H1 (cell line): ENCODE data around the gene DPH1. TPM values are rescaled to one million over a fixed set of nuclear protein-coding genes. Genes with fewer than 3 reads are reported as not detected.

Experiments
- CTCF ChIA-PET: fragments of 300-600 bp; sonication (Branson Sonifier 250); formaldehyde crosslinking; loops from one replicate; lab custom pipeline; 2021; ENCODE audit not compliant: partially characterized antibody; lab: Charles Lee
- POLR2A ChIA-PET: fragments of 300-600 bp; sonication (Branson Sonifier 250); formaldehyde crosslinking; loops from one replicate; lab custom pipeline; 2021; ENCODE audit warnings: inconsistent platforms; ENCODE audit not compliant: partially characterized antibody; lab: Charles Lee
- DNase-seq, 2 experiments: peaks; one replicate each; pipeline versions ENCODE4 v3.0.0 to v3.0.0-alpha.2; 2010 to 2022; ENCODE audit warnings: low spot score in 2 of 2, low read depth in 1 of 2, mixed read lengths in 1 of 2
- FAIRE-seq: peaks from 2 replicates; lab custom pipeline; 2011; peaks lifted over from hg19 to GRCh38; lab: Jason Lieb, UNC
- H2AFZ ChIP-seq: 2 replicates; pipeline ENCODE4 v1.8.1; 2012; ENCODE audit warnings: low read length, inconsistent platforms
- H2AK5ac ChIP-seq: 2 replicates; pipeline ENCODE4 v1.6.1; 2013; ENCODE audit warnings: low read depth, low read length
- H2BK120ac ChIP-seq: replicated peaks from 2 replicates; pipeline ENCODE3; 2013; ENCODE audit warnings: low read depth, low read length, inconsistent platforms
- H2BK12ac ChIP-seq: 2 replicates; pipeline ENCODE4 v1.6.1; 2013; ENCODE audit warnings: low read depth, low read length
- H2BK15ac ChIP-seq: 2 replicates; pipeline ENCODE4 v1.6.1; 2013; ENCODE audit warnings: low read length
- H2BK20ac ChIP-seq: 2 replicates; pipeline ENCODE4 v1.6.1; 2013; ENCODE audit warnings: low read length
- H2BK5ac ChIP-seq: 2 replicates; pipeline ENCODE4 v1.6.1; 2013; ENCODE audit warnings: low read depth, low read length
- H3K14ac ChIP-seq: 2 replicates; pipeline ENCODE4 v1.6.1; 2013; ENCODE audit warnings: inconsistent platforms; ENCODE audit not compliant: insufficient read length
- H3K18ac ChIP-seq: 2 replicates; pipeline ENCODE4 v1.6.1; 2013; ENCODE audit warnings: low read length; ENCODE audit errors: extremely low read depth
- H3K23ac ChIP-seq: 2 replicates; pipeline ENCODE4 v1.6.1; 2013; ENCODE audit warnings: inconsistent platforms; ENCODE audit not compliant: insufficient read length
- H3K23me2 ChIP-seq: 2 replicates; pipeline ENCODE4 v1.6.1; 2013; ENCODE audit warnings: low read depth, low read length
- H3K27ac ChIP-seq: 2 replicates; pipeline ENCODE4 v1.6.1; 2011; ENCODE audit warnings: low read depth, low read length, inconsistent platforms
- H3K27me3 ChIP-seq, 4 experiments: replicated peaks in 1 of 4; 1 replicate in 1 of 4; 2 replicates in 3 of 4; pipeline versions ENCODE4 v1.6.1 to v1.8.1; 2011 to 2013; ENCODE audit warnings: low read length in 3 of 4, mild to moderate bottlenecking in 3 of 4, inconsistent platforms in 2 of 4, mixed read lengths in 2 of 4, moderate library complexity in 1 of 4; ENCODE audit not compliant: control insufficient read depth in 3 of 4, insufficient read depth in 3 of 4; ENCODE audit errors: extremely low read depth in 1 of 4
- H3K36me3 ChIP-seq, 4 experiments: 2 replicates each; pipeline versions ENCODE4 v1.6.1 to v1.8.1; 2011 to 2013; ENCODE audit warnings: mild to moderate bottlenecking in 4 of 4, low read length in 3 of 4, moderate library complexity in 2 of 4, control low read depth in 1 of 4, inconsistent platforms in 1 of 4; ENCODE audit not compliant: insufficient read depth in 4 of 4, control insufficient read depth in 2 of 4
- H3K4ac ChIP-seq: replicated peaks from 2 replicates; pipeline ENCODE3; 2013; ENCODE audit warnings: low read length, low read depth, mixed read lengths, inconsistent platforms; ENCODE audit not compliant: insufficient read length
- H3K4me1 ChIP-seq, 4 experiments: replicated peaks in 1 of 4; 1 replicate in 1 of 4; 2 replicates in 3 of 4; pipeline versions ENCODE4 v1.6.1 to v1.8.1; 2011 to 2013; ENCODE audit warnings: low read length in 3 of 4, inconsistent platforms in 2 of 4, mixed read lengths in 1 of 4; ENCODE audit not compliant: insufficient read depth in 4 of 4, control insufficient read depth in 3 of 4
- H3K4me2 ChIP-seq, 2 experiments: 2 replicates each; pipeline versions ENCODE4 v1.6.1 to v1.8.1; 2011 to 2013; ENCODE audit warnings: low read depth in 2 of 2, low read length in 2 of 2, control low read depth in 1 of 2, inconsistent platforms in 1 of 2, mild to moderate bottlenecking in 1 of 2; ENCODE audit not compliant: insufficient read depth in 1 of 2
- H3K4me3 ChIP-seq, 4 experiments: fragments of 200-600, 300-600 bp in 1 of 4; sonication (generic), shearing (Covaris generic), sonication (Bioruptor Twin) in 1 of 4; 2 replicates each; pipeline versions ENCODE4 v1.5.1 to v1.8.1; 2011 to 2016; ENCODE audit warnings: low read length in 4 of 4, low read depth in 3 of 4, control low read depth in 2 of 4, inconsistent platforms in 2 of 4, mild to moderate bottlenecking in 2 of 4, mixed read lengths in 1 of 4, moderate library complexity in 1 of 4; ENCODE audit not compliant: insufficient read depth in 2 of 4; ENCODE audit errors: extremely low read depth in 1 of 4
- H3K56ac ChIP-seq: replicated peaks from 2 replicates; pipeline ENCODE3; 2013; ENCODE audit warnings: low read depth, mild to moderate bottlenecking, mixed read lengths, low read length, inconsistent platforms; ENCODE audit not compliant: insufficient read length
- H3K79me1 ChIP-seq: 2 replicates; pipeline ENCODE4 v1.6.1; 2013; ENCODE audit warnings: low read depth, low read length, control low read depth
- H3K79me2 ChIP-seq, 2 experiments: 2 replicates each; pipeline versions ENCODE4 v1.6.1 to v1.8.1; 2012 to 2013; ENCODE audit warnings: low read length in 2 of 2, mild to moderate bottlenecking in 2 of 2, inconsistent platforms in 1 of 2; ENCODE audit not compliant: insufficient read depth in 2 of 2, control insufficient read depth in 1 of 2
- H3K9ac ChIP-seq, 4 experiments: replicated peaks in 1 of 4; 1 replicate in 1 of 4; 2 replicates in 3 of 4; pipeline versions ENCODE4 v1.6.1 to v1.8.1; 2011 to 2013; ENCODE audit warnings: low read depth in 3 of 4, low read length in 3 of 4, control low read depth in 2 of 4, mild to moderate bottlenecking in 2 of 4, moderate library complexity in 2 of 4, inconsistent platforms in 1 of 4; ENCODE audit errors: extremely low read depth in 1 of 4
- H3K9me3 ChIP-seq, 2 experiments: 2 replicates each; pipeline versions ENCODE4 v1.6.1 to v1.8.1; 2012 to 2013; ENCODE audit warnings: mild to moderate bottlenecking in 2 of 2, moderate library complexity in 2 of 2, control low read depth in 1 of 2, inconsistent platforms in 1 of 2, low read depth in 1 of 2, low read length in 1 of 2, mixed read lengths in 1 of 2; ENCODE audit not compliant: insufficient read depth in 2 of 2
- H4K20me1 ChIP-seq, 2 experiments: replicated peaks in 1 of 2; 2 replicates each; pipeline versions ENCODE3 to v1.8.1; 2011 to 2013; ENCODE audit warnings: inconsistent platforms in 2 of 2, low read length in 2 of 2, mild to moderate bottlenecking in 1 of 2; ENCODE audit not compliant: insufficient read depth in 2 of 2, control insufficient read depth in 1 of 2
- H4K5ac ChIP-seq: 2 replicates; pipeline ENCODE4 v1.6.1; 2013; ENCODE audit warnings: low read length, low read depth, mixed read lengths, inconsistent platforms; ENCODE audit not compliant: insufficient read length
- H4K8ac ChIP-seq: 2 replicates; pipeline ENCODE4 v1.8.0; 2013; ENCODE audit warnings: mild to moderate bottlenecking, moderate library complexity, low read length, inconsistent platforms; ENCODE audit not compliant: insufficient read depth; ENCODE audit errors: extremely low read depth
- H4K91ac ChIP-seq: replicated peaks from 2 replicates; pipeline ENCODE3; 2013; ENCODE audit warnings: low read length, mixed read lengths, inconsistent platforms; ENCODE audit not compliant: insufficient read length
- CTBP2 ChIP-seq: IDR thresholded peaks from 2 replicates; pipeline ENCODE4 v1.7.0; 2011; ENCODE audit warnings: borderline replicate concordance, mild to moderate bottlenecking, moderate library complexity, mixed read lengths, low read length; ENCODE audit not compliant: insufficient read depth, insufficient read length
- KDM4A ChIP-seq: IDR thresholded peaks from one replicate; pipeline ENCODE4 v1.7.1; 2012; ENCODE audit warnings: low read depth, mild to moderate bottlenecking, moderate library complexity, low read length, inconsistent platforms; ENCODE audit not compliant: severe bottlenecking
- POU5F1 ChIP-seq: IDR thresholded peaks from 2 replicates; pipeline ENCODE4 v1.6.1; 2011; ENCODE audit warnings: low read depth, mild to moderate bottlenecking, low read length, moderate library complexity
- WGBS, 2 experiments: shearing (Covaris generic) in 1 of 2; methylation state at CpG; one replicate each; pipeline versions ENCODE4 v1.1.6 to v1.1.7; 2013 to 2015; ENCODE audit warnings: low lambda C conversion rate in 2 of 2, mixed read lengths in 2 of 2, inconsistent platforms in 1 of 2, low coverage in 1 of 2, missing lambda C conversion rate in 1 of 2; ENCODE audit not compliant: insufficient replicate concordance in 2 of 2, insufficient coverage in 1 of 2, insufficient read length in 1 of 2; ENCODE audit errors: extremely low coverage in 1 of 2, missing lambda C conversion rate in 1 of 2; 5-methylcytosine and 5-hydroxymethylcytosine counted together
- polyA plus RNA-seq, 7 experiments: library from polyadenylated mRNA; depleted of rRNA in 3 of 7; stranded (reverse) in 5 of 7; unstranded in 2 of 7; fragments of >200 nt in 5 of 7; fragments of 200-250 nt in 2 of 7; gene quantifications; 1 replicate in 5 of 7; 2 replicates in 1 of 7; 4 replicates in 1 of 7; pipeline versions ENCODE4 v1.2.1 to v1.2.3, GENCODE V29; 2011 to 2013; ENCODE audit warnings: missing spikeins in 2 of 7, mixed read lengths in 2 of 7
- total RNA-seq: library from RNA; stranded (reverse); fragmentation: NEBNext Ultra II Directional; extraction: Animal tissue kit (Norgen Biotek cat#: 25700); gene quantifications from 2 replicates; pipeline ENCODE4 v1.2.1, GENCODE V29; 2021

The DPH1 gene
- total and polyA plus RNA-seq, 2 of the 8 experiments (the other 6 are each of a cell fraction or from before 2014, with no cell fraction given), result 24.9 to 30.0 TPM

GRCh38 chr17:2028737-2029136 lies 1.2 kb upstream of the DPH1 start:
- Histone ChIP-seq H4K20me1 (peaks cover 0 to 8% of the 10 kb centered on the region in 2 experiments), H3K27me3 (peaks cover 58 to 61% (median 60%) of the 10 kb centered on the region in 4 experiments), H2BK120ac (no peak overlapping the region), H3K14ac (no peak overlapping the region), H3K4ac (no peak overlapping the region), H3K56ac (no peak overlapping the region), H2BK5ac (no peak overlapping the region), H2BK12ac (no peak overlapping the region), H3K79me2 (no peaks in the 10 kb centered on the region)
- CTCF ChIA-PET, result interaction anchor here (0.7 to 5.3 kb wide), 7 partner anchors 9 to 122 kb away, joined by 3 to 47 read pairs (median 4); partner anchors contain the start of gene HIC1
- FAIRE-seq (no peak), DNase-seq (no peak)
- TF ChIP-seq CTBP2 (no peak), POU5F1 (no peak), KDM4A (no peak)
- TF ChIP-seq, all 59 proteins: peak for 0
- Histone ChIP-seq H2AFZ (no peak overlapping the region), H3K23me2 (peaks cover 16% of the 10 kb centered on the region; the same call in 1 of the 2 replicates), H3K36me3 (peaks cover 0 to 6% (median 0%) of the 10 kb centered on the region in 4 experiments; a peak in 1 of 8 replicates), H2BK20ac (no peak overlapping the region), H4K91ac (no peak overlapping the region), H4K5ac (no peak overlapping the region), H3K79me1 (no peaks in the 10 kb centered on the region), H3K18ac (no peak overlapping the region), H3K9ac (no peak overlapping the region), H3K4me1 (peaks cover 3 to 16% (median 5%) of the 10 kb centered on the region in 4 experiments; a peak in 6 of 7 replicates), H3K4me2 (no peak overlapping the region), H3K27ac (no peak overlapping the region), H4K8ac (no peak overlapping the region), H3K23ac (no peak overlapping the region), H2AK5ac (no peak overlapping the region), H2BK15ac (no peak overlapping the region), H3K9me3 (no peaks in the 10 kb centered on the region), H3K4me3 (no peak overlapping the region)
- POLR2A ChIA-PET, result interaction anchor here (0.7 to 1.2 kb wide), 3 partner anchors 9 to 15 kb away, joined by 3 to 4 read pairs (median 3); no protein-coding TSS in a partner anchor
- WGBS, 2 experiments, result 60% methylated on average over 6 of the region's 6 CpGs; no CpG with 5 or more reads in 1 of the 2 experiments
